NCI-H2196 treated with DMSO at 0.1 percent for 48 hours (cell line): ENCODE results near the gene RIPK4.
A peak's percentile ranks its signal among the peaks of the same experiment; 100 is the strongest.

Experiments used
- DNase-seq: peaks from one replicate; lab custom pipeline; 2025; ENCODE audit not compliant: unreplicated experiment; lab: John Stamatoyannopoulos, UW

The RIPK4 gene

GRCh38 chr21:41766883-41767605, at the start of gene RIPK4:
TSS of gene RIPK4 (minus strand) at chr21:41767052. CDS start at chr21:41767041, 11 bp downstream.
- DNase-seq: peak; percentile 73

- DNase-seq: no peak
Measured at GRCh38 chr21:41815652-41816582, 49.1 kb upstream of the RIPK4 start.

- no peak for DNase-seq
Measured at GRCh38 chr21:41813226-41813625, 46.4 kb upstream of the RIPK4 start.

- DNase-seq: no peak
Measured at GRCh38 chr21:41812679-41813078, 45.8 kb upstream of the RIPK4 start.

- DNase-seq: no peak
Measured at GRCh38 chr21:41810597-41810932, 43.7 kb upstream of the RIPK4 start.

GRCh38 chr21:41809891-41810596, 43.2 kb upstream of the RIPK4 start:
- no peak for DNase-seq

GRCh38 chr21:41808846-41809245, 42.0 kb upstream of the RIPK4 start:
- no peak for DNase-seq

- DNase-seq: no peak
Measured at GRCh38 chr21:41808094-41808493, 41.2 kb upstream of the RIPK4 start.

GRCh38 chr21:41806773-41807172, 39.9 kb upstream of the RIPK4 start:
- DNase-seq: no peak

GRCh38 chr21:41805643-41806042, 38.8 kb upstream of the RIPK4 start:
- no peak for DNase-seq

GRCh38 chr21:41805038-41805437, 38.2 kb upstream of the RIPK4 start:
- DNase-seq: no peak

- DNase-seq: no peak
Measured at GRCh38 chr21:41804381-41804780, 37.5 kb upstream of the RIPK4 start.

GRCh38 chr21:41803316-41803715, 36.5 kb upstream of the RIPK4 start:
- DNase-seq: no peak

- DNase-seq: no peak
Measured at GRCh38 chr21:41802684-41803083, 35.8 kb upstream of the RIPK4 start.

- DNase-seq: no peak
Measured at GRCh38 chr21:41802198-41802584, 35.3 kb upstream of the RIPK4 start.

- DNase-seq: no peak
Measured at GRCh38 chr21:41801321-41802197, 34.7 kb upstream of the RIPK4 start.

GRCh38 chr21:41800425-41801320, 33.8 kb upstream of the RIPK4 start:
- no peak for DNase-seq

- no peak for DNase-seq
Measured at GRCh38 chr21:41799763-41800162, 32.9 kb upstream of the RIPK4 start.

GRCh38 chr21:41798326-41798725, 31.5 kb upstream of the RIPK4 start:
- DNase-seq: no peak
